ENCODE results near the gene NCLN. TPM values are rescaled to one million over a fixed set of nuclear protein-coding genes. Genes with fewer than 3 reads are reported as not detected.
A peak's percentile ranks its signal among the peaks of the same experiment; 100 is the strongest.

NCLN gene
- total RNA-seq, 2 experiments from 2014 or later = 55.9 to 56.8 TPM

DNA sequence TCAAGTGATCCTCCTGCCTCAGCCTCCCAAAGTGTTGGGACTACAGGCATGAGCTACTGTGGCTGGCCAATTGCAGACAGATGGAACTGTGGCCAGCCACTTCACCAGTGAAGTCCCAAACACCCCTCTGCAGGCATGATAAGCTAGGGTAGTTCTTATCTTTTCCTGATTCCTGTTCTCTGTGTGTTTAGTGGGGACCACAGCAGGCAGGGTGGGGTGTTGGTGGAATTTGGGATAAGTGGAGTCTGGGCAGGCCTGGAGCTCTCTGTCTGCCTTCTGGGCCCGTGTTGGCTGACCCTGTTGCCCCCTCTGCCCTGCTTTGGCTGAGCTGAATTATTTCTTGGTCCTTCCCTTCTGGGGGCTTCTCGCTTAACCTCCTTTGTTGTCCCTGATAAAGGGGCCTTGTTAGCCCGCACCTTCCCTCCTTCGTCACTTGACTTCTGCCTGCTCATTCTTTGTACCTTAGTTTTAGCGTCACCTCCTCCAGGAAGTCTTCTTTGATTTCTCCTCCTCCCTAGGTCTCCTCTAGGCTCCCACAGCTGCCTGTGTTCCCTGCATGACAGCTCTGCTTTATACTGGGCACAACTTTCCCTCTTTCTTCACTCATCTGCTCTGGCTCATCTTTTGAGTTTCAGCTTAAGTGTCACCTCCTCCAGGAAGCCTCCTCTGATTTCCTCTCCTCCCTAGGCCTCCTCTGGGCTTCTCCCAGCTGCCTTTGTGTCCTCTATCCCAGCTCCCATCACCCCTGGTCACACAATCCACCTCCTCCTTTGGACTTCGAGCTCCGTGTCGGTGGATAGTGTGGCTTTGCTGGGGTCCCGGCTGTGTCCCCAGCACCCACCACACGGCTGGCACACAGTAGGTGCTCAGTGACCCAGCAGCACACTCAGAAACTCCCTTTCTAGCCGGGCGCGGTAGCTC, 1.7 kb upstream of the NCLN start:
- H3K27ac Mint-ChIP-seq = peak overlapping the region; percentile 69
- no peaks in the 10 kb centered on the region for H3K9me3 Mint-ChIP-seq
- no peak for ATAC-seq
- peaks cover 53% of the 10 kb centered on the region for H3K36me3 Mint-ChIP-seq (ENCODE audit: low read depth)
- TF ChIP-seq, protein P1, sequence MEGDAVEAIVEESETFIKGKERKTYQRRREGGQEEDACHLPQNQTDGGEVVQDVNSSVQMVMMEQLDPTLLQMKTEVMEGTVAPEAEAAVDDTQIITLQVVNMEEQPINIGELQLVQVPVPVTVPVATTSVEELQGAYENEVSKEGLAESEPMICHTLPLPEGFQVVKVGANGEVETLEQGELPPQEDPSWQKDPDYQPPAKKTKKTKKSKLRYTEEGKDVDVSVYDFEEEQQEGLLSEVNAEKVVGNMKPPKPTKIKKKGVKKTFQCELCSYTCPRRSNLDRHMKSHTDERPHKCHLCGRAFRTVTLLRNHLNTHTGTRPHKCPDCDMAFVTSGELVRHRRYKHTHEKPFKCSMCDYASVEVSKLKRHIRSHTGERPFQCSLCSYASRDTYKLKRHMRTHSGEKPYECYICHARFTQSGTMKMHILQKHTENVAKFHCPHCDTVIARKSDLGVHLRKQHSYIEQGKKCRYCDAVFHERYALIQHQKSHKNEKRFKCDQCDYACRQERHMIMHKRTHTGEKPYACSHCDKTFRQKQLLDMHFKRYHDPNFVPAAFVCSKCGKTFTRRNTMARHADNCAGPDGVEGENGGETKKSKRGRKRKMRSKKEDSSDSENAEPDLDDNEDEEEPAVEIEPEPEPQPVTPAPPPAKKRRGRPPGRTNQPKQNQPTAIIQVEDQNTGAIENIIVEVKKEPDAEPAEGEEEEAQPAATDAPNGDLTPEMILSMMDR (IDR thresholded peaks at IDR 0.05) = no peak
- peak overlapping the region; percentile 84 for H3K4me3 Mint-ChIP-seq
- DNase-seq = no peak
- POLR2A ChIA-PET = no interaction called here
- H3K4me1 Mint-ChIP-seq (ENCODE audit: low read depth) = peaks cover 52% of the 10 kb centered on the region
- intact Hi-C loops (cut with micrococcal nuclease) = no loop called here
- H3K27me3 Mint-ChIP-seq = no peaks in the 10 kb centered on the region
- CTCF ChIA-PET = interaction anchor here (0.5 to 1.7 kb wide), 8 partner anchors 20 to 301 kb away, joined by 3 to 8 read pairs (median 4); no protein-coding TSS in a partner anchor

DNA sequence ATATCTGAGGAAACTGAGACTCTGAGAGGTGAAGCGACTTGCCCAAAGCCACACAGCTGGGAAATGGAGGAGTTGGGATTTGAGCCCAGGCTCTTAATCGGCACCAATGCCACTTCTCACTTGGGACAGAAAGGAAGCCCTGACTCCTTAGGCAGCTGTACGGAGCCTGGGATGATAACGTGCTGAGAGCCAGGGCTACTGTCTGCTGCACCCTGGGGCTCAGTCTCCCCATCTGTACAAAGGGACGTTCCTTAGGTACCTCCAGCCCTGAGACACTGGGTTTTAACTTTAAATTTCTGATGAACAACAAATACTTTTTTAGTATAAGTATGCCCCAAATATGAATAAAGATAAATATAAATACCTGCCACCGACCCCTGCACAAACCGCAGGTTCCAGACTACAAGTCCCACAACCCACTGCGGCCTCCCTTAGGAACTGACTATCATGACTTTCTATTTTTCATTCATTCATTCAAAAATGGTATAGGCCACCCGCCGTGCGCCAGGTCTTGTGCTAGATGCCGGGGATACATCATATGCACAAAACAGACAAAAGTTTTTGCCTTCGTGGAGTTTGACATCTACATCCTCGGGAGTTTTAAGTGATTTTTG, 776 bp upstream of the NCLN start:
- H3K4me1 Mint-ChIP-seq (ENCODE audit: low read depth) = peaks cover 56% of the 10 kb centered on the region
- H3K27me3 Mint-ChIP-seq = no peaks in the 10 kb centered on the region
- peaks cover 50% of the 10 kb centered on the region for H3K36me3 Mint-ChIP-seq (ENCODE audit: low read depth)

DNA sequence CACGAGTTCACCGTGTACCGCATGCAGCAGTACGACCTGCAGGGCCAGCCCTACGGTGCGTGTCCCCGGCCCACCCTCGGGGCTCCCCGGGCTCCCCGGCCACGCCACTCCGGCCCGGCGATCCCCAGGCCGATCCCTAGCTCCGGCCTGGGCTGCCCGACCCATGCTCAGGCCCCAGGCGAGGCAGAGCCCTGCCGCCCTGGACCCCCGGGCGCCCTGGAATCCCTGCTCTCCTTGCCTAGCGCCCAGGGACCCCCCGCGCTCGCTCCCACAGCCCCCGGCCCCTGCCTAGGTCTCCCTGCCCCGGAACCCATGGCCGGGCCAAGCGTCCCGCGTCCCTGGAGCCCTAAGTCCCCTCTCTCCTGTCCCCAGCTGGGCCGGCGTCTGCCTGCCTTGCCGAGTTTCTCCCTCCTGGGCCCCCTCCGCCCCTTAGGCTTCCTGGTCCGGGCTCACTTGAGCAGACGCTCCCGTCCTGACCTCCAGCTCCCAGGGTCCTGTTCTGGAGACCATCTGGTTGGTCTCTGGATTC, 494 bp downstream of the NCLN start:
- DNase-seq = no peak
- no peak for ATAC-seq

More for the DNA sequence above, 776 bp upstream of the NCLN start:
- intact Hi-C loops (cut with micrococcal nuclease) = no loop called here
- TF ChIP-seq, protein P1 (IDR thresholded peaks at IDR 0.05) = no peak
- ChIA-PET CTCF (interaction anchor here (1.0 to 1.7 kb wide), 4 partner anchors 21 to 91 kb away, joined by 3 to 8 read pairs (median 4); no protein-coding TSS in a partner anchor), POLR2A (interaction anchor here (0.6 kb wide), 2 partner anchors 349 to 351 kb away, joined by 3 read pairs; no protein-coding TSS in a partner anchor)
- ATAC-seq (peak; percentile 47), DNase-seq (peak; percentile 89)
- H3K27ac Mint-ChIP-seq = peak overlapping the region; percentile 98
- peak overlapping the region; percentile 84 for H3K4me3 Mint-ChIP-seq
- H3K9me3 Mint-ChIP-seq = no peaks in the 10 kb centered on the region

DNA sequence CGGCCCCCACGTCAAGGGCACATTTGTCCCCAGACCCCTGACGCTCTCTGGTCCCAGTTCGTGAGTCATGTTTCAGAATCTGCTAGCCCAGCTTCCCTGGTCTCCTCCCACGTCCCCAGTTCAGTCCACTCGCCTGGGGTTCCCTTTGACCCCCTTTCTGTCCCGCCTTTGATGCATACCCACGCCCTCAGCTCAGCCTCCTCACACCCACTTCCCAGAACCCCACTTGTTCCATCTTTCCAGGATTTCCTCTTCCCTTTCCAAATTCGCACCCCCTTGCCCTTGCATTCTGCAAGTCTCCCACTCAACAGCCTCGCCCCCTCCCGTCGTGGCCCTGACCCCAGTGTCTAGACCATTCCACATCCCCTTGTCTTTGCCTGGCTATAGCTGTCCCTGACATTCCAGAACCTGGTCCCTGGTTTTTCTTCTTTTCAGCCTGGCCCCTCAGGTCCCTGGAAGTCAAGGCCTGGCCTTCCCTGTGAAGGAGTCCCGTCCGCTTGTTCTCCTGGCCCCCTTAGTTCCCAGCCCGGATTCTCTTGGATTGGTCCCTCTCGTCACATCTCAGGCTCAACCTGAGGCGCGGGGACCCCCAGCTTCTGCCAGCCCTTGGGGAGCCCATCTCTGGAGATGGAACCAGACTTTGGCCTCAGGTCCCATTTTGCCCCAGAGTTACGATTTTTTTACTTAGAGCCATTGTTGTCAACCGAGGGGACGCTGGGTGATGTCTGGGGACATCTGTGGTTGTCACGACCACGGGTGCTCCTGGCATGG, 1.3 kb downstream of the NCLN start:
- peak overlapping the region; percentile 93 for H3K4me3 Mint-ChIP-seq
- ChIA-PET POLR2A (interaction anchor here (0.5 to 2.3 kb wide), 5 partner anchors 8 to 302 kb away, joined by 3 to 5 read pairs (median 3); no protein-coding TSS in a partner anchor), CTCF (interaction anchor here (0.8 to 1.3 kb wide), 3 partner anchors 23 to 83 kb away, joined by 3 to 4 read pairs (median 3); no protein-coding TSS in a partner anchor)
- H3K4me1 Mint-ChIP-seq (ENCODE audit: low read depth) = peaks cover 55% of the 10 kb centered on the region
- ATAC-seq (no peak), DNase-seq (no peak)
- H3K36me3 Mint-ChIP-seq (ENCODE audit: low read depth) = peaks cover 44% of the 10 kb centered on the region
- intact Hi-C loops (cut with micrococcal nuclease) = no loop called here
- peak overlapping the region; percentile 82 for H3K27ac Mint-ChIP-seq
- no peaks in the 10 kb centered on the region for H3K9me3 Mint-ChIP-seq
- TF ChIP-seq, protein P1 (IDR thresholded peaks at IDR 0.05) = no peak
- H3K27me3 Mint-ChIP-seq = no peaks in the 10 kb centered on the region

More for the DNA sequence above, 494 bp downstream of the NCLN start:
- H3K4me1 Mint-ChIP-seq (ENCODE audit: low read depth) = peaks cover 59% of the 10 kb centered on the region
- H3K36me3 Mint-ChIP-seq (ENCODE audit: low read depth) = peaks cover 40% of the 10 kb centered on the region
- H3K27ac Mint-ChIP-seq = peak overlapping the region; percentile 82
- ChIA-PET CTCF (interaction anchor here (0.8 to 1.3 kb wide), 3 partner anchors 23 to 82 kb away, joined by 3 to 4 read pairs (median 3); no protein-coding TSS in a partner anchor), POLR2A (interaction anchor here (0.6 to 2.3 kb wide), 4 partner anchors 8 to 303 kb away, joined by 3 to 5 read pairs (median 4); no protein-coding TSS in a partner anchor)
- no peaks in the 10 kb centered on the region for H3K27me3 Mint-ChIP-seq
- intact Hi-C loops (cut with micrococcal nuclease) = no loop called here
- TF ChIP-seq, protein P1 (IDR thresholded peaks at IDR 0.05) = no peak
- H3K4me3 Mint-ChIP-seq = peak overlapping the region; percentile 93
- H3K9me3 Mint-ChIP-seq = no peaks in the 10 kb centered on the region
